GM19099 (cell line): Measurements from ENCODE around the gene OR1I1.
A peak's percentile ranks its signal among the peaks of the same experiment; 100 is the strongest.

Experiments used
- POLR2A ChIP-seq: IDR thresholded peaks from 3 replicates; pipeline ENCODE4 v1.6.1; 2011; ENCODE audit warnings: low read depth; ENCODE audit not compliant: insufficient read length; ENCODE audit errors: extremely low read depth

OR1I1 gene

GRCh38 chr19:15123031-15123890 is 41.2 kb downstream of the OR1I1 start:
- no peak for TF ChIP-seq POLR2A

GRCh38 chr19:15123900-15124299 is 41.9 kb downstream of the OR1I1 start:
- TF ChIP-seq POLR2A = no peak

DNA sequence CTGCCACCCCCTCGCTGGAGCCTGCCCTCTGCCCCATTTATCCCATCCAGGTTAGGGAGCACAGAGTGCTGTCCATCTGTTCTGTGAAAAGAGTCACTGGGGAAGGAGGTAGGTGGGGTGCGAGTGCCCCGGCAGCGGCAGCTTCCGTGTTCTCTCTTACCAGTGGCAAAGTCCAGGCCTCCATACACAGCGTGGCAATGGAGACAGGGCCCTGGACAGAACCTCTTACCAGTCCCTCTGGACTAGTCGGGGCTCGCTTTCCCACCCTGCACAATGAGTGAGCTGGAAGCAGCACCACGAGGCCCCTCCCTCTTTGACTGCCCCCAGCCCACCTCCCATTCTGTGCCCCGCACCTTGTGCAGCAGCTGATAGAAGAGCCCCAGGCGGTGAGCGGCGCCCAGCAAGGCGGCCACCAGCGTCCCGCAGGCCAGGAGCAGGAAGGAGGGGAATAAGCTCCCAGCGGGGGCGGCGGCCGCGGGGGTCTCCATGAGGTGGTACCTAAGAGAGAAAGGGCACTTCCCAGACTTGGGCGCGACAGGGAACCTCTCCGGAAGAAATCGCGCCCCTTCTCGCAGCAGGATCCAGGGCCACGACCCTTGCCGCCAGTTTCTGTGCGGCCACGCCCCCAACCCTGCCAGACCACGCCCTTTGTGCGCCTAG is 42.7 kb downstream of the OR1I1 start:
- TF ChIP-seq POLR2A = no peak

DNA sequence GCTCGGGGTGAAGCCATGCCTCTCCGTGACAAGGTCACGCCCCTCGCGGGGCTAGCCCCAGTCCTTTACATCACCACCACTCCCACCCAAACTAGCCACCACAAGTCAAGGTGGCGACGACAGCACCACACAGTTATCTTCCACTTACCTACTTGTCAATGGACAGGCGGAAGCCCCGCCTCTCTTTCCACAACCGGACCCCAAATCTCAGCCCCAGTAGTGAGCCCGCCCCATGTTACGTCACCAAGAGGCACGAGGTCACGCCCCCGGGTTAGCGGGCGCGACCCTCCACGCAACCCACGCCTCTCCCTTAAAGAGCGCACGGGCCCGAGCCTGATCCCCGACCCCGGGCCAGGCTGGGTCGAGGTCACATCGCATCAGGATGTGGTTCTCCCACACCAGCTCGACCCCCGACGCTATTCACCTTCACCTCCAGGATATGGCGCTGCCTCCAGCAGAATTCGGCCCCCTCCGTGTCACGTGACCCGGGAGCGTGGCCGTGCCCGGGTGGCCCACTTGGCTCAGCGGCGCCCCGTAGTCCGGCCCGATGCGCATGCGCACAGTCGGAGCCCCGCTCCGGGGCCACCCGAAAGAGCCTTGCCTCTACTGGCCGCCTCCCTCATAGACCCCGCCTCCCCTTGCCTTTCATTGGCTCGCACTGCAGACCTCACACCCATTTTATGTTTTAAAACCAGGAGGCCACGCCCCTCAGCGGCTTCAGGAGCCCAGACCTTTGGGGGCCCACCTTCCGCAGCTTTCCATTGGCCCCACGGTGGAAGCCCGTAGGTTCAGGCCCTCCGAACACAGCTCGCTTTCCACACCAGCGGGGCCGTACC is 43.4 kb downstream of the OR1I1 start:
- peak; percentile 82 for TF ChIP-seq POLR2A

DNA sequence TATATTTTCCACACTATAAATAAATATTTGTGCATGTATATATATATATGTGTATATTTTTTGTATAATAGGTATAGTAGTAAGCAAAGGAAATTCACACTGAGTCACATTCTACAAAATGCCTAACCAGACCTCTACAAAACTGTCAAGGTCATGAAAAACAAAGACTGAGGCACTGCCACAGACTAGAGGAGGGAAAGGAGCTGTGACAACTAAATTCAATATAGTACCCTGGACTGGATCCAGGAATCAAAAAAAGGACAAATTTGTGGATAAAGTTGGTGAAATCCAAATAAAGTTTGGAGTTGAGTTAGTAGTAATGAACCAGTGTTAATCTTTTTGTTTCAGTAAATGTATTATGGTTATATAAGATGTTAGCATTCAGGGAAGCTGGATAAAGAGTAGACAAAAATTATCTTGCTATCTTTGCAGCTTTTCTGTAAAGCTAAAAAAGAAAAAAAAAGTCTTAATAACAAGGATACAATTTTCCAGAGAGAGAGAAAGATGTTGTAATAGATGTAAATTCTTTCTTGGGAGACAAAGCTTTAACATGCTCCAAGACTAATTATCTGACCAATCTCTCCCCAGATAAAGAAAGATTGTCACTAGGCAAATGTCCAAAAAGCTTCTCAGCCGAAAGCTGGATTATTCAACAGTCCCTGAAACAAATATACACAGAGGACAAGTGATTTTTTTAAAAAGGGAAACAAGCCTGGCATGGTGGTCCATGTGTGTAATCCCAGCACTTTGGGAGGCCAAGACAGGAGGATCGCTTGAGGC is 44.3 kb downstream of the OR1I1 start:
- no peak for TF ChIP-seq POLR2A

DNA sequence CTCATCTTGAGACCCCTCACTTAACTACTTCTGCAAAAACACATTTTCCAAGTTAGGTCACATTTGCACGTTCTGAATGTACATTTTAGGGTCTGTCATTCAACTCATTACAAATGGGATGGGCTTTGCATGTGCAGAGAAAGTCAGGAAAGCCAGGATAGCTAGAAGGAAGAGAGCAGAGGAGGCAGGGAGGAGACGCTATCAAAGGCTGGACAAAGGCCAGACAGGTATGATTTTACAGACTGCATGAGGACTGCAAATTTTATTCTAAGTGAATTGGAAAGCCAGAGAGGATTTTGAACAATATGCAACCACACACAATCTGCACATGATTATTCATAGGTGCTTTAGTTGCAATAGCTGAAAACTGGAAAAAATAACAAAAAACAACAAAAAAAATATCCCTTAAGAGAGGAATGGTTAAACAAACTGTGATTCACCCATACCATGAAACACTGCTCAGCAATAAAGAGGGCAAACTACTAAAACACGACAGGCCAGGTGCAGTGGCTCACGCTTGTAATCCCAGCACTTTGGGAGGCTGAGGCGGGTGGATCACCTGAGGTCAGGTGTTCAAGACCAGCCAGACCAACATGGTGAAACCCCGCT is 46.3 kb downstream of the OR1I1 start:
- TF ChIP-seq POLR2A = no peak

GRCh38 chr19:15129856-15130585 is 48.0 kb downstream of the OR1I1 start:
- TF ChIP-seq POLR2A = no peak

DNA sequence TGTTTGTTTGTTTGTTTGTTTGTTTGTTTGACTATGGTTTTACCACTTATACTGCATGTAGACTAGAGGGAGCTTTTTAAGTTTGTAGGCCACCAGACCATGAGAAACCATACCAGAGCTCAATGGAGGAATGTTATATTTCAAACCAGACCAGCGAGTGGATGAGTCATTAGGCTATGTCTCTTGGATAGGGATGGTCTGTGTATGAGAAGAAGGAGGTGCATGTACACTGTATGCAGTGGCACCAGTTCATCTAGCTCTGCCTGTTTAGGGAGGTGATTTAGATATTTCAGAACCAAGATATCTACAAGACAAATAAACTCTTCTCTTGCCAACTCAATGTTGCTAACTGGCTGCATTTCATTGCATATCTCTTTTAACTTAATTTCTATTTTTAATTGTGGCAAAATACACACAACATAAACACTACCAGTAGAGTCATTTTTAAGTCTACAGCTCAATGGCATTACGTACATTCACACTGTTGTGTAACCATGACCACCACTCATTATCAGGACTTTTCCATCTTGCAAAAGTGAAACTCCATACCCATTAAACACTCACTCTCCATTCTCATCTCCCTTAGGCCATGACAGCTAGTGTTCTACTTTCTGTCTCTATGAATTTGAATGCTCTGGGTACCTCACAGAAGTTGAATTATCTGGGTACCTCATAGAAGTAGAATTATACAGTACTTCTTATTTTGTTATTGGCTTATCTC is 54.4 kb downstream of the OR1I1 start:
- TF ChIP-seq POLR2A = no peak

DNA sequence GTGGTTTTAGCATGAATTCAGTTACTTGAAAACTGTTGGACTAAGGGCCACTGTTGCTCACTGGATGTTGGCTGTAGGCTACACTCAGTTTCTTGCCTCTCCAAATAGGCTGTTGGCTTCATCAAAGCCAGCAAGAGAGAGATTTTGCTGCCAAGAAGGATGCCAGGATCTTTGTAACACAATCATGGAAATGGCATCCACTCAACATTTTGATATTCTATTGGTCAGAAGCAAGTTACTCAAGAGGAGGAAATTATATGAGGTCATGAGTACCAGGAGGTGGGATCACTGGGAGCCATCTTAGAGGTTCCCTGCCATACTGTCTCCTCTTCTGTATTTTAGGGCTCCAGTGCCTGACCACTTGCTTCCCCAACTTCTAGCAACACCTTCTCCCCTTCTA is 55.8 kb downstream of the OR1I1 start:
- no peak for TF ChIP-seq POLR2A

DNA sequence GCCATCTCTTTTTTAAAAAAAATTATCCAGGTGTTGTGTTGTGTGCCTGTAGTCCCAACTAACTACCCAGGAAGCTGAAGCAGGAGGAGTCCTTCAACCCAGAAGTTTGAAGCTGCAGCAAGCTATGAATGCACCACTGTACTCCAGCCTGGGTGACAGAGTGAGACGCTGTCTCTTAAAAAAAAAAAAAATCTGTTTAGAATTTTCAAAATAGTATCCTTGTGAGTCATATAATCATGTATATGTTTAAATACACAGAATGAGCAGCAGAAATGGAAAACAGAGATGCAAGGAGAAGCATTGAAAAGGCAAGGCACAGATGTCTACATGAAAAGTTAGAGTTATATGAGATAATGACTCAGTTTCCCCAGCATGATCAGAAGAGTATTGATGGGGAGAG is 56.4 kb downstream of the OR1I1 start:
- no peak for TF ChIP-seq POLR2A

- TF ChIP-seq POLR2A = no peak
Observed at GRCh38 chr19:15141143-15141542, 59.1 kb downstream of the OR1I1 start.

- no peak for TF ChIP-seq POLR2A
Observed at GRCh38 chr19:15142313-15142712, 60.3 kb downstream of the OR1I1 start.
